Activated naive CD4-positive, alpha-beta T cell treated with anti-CD3 and anti-CD28 coated beads, Interleukin-2, amount 50 U/mL, for 72 hours (primary cell): ENCODE results near the gene CRELD2. TPM values are rescaled to one million over a fixed set of nuclear protein-coding genes. Genes with fewer than 3 reads are reported as not detected.

Source experiments
- ATAC-seq, 2 donors: fragments of 150-1000 bp; cut with Tn5 transposase; 2 replicates each; pipeline ENCODE4 v1.10.0; 2021; ENCODE audit warnings: mild to moderate bottlenecking in 2 of 2, moderate library complexity in 2 of 2
- DNase-seq, 2 donors: peaks; one replicate each; pipeline ENCODE4 v3.0.0; 2021 to 2022; ENCODE audit warnings: low spot score in 2 of 2
- H3K27ac Mint-ChIP-seq, 2 donors: one replicate each; pipeline ENCODE4 v1.8.0; 2022; ENCODE audit warnings: mild to moderate bottlenecking in 2 of 2, mixed read lengths in 2 of 2
- H3K36me3 Mint-ChIP-seq, 2 donors: one replicate each; pipeline ENCODE4 v1.8.0; 2022; ENCODE audit warnings: mixed read lengths in 2 of 2
- H3K9me3 Mint-ChIP-seq, 2 donors: one replicate each; pipeline ENCODE4 v1.8.0; 2022; ENCODE audit warnings: mixed read lengths in 2 of 2
- total RNA-seq, 2 donors: library from RNA; stranded (reverse); gene quantifications; one replicate each; pipeline ENCODE4 v1.2.3, GENCODE V29; 2022

Gene CRELD2
- total RNA-seq, 2 donors from 2014 or later = 19.1 to 31.0 TPM

DNA sequence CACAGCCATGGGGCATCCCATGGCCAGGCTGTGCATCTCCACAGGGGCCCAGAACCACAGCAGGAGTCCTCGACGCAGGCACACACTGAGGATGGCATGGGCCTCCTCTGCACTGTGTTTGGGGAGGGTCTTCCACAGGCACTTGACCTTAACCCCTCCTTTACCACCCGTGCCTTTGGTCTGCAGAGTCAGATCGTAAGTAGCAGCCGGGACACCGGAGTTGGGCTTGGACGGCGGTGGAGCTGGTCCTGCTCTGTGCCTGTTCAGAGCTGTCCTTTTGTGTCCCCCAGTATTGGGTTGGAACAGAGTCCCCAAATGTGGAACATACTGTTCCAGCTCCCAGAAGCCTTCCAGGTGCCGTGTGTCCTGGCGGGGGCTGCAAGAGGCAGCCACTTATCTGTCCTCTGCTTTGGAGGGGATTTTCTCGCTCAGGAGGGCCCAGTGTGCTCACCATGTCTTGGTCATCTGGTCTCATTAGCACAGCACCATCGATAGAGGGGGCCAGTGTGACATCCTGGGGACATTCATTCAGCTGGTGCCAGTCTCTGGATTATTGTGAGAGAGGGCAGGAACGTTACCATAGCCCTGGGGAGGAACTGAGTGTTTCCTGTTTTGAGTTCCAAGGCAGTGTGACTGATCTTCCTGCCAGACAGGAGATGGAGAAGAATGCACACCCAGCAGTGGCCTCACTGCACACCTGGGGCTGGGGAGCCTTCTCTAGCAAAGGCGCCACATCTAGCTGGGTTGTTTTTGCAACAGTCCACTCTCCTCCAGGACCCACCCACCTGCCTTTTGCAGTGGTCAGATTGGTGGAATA lies 12.4 kb downstream of the CRELD2 start:
- DNase-seq = peak in 1 of 2 donors; percentile 71
- Mint-ChIP-seq H3K36me3 (peaks cover 0 to 5% of the 10 kb centered on the region in 2 donors), H3K27ac (peak overlapping the region in 1 of 2 donors; percentile 3), H3K9me3 (no peaks in the 10 kb centered on the region)
- ATAC-seq = peak; percentile 6 to 40

DNA sequence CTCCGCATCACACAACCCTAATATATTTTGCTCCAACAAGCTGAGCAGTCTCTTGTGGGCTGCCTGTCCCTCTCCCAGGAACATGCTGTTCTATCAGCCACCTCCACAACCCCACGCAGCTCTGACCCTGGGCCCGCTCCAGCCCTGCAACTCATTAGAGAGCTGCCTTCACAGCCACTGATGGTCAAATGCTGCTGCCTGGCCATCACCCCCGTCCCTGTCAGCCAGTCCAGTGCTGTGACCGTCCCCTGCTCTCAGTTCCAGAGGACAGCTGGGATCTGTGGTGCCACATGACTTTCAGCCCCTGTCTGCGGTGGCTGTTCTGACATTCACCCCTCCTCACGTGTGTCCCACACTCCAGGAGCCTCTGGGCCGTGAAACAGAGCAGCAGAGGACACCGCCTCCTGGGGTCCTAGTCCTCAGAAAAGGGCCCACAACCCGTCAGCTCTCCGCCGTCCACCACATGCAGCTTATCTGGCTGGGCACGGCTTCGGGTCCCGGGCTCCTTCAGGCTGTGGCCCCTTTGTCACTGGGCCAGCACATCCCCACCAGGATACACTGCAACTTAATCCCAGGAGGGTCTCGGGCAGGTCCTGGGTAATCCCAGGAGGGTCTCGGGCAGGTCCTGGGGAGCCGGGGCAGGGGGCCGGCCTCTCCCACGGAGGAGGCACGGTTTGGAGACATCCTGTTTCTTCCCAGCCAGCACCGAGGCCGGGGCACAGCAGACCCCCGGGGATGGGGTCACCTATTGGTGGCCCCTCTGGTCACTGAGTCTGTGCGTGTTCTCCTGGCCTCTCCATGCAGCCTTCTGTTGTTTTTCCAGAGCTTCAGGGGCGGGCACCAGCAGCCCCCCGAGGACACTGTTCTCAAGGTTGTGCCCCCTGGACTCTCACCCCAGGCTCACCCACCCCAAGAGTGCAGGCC lies 15.1 kb downstream of the CRELD2 start:
- DNase-seq = no peak
- Mint-ChIP-seq H3K36me3 (peaks cover 0 to 5% of the 10 kb centered on the region in 2 donors), H3K9me3 (no peaks in the 10 kb centered on the region), H3K27ac (peak overlapping the region; percentile 50 to 93)
- ATAC-seq = no peak

DNA sequence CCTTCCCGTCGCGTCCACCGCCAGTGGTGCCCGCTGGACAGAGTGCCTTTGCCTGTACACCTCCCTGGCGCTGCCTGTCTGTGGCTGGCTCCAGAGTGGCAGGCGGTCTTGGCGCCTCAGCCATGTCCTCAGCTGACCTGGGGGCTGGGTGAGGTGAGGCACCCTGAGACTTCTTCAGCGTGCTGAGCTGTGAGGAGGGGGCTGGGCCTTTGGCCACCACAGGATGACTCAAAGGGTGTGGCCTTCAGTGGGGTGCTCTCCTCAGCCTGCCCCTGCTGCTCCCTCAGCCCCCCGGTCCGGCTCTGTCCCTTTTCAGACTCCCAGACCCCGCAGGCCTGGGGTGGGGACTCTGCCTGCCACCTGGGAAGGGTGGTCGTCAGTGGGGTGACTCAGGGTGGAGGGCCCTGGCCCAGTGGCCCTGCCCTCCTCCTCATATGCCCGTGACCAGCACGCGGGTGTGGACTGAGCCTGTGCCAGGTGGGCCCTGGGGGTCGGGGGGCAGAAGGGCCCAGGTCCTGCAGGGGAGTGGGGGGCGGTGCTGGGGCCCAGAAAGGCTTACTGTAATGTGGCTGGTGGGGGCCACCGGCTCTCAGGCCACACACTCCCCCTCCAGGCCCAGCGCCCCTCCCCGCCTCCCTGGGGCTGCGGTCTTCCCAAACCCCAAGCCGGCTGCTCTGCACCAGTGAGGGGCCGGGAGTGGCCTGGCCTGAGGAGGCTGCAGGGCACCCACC lies 15.9 kb downstream of the CRELD2 start:
- peaks cover 0 to 5% of the 10 kb centered on the region in 2 donors for H3K36me3 Mint-ChIP-seq
- ATAC-seq (peak in 1 of 2 donors; percentile 57), DNase-seq (peak in 1 of 2 donors; percentile 83)
- H3K27ac Mint-ChIP-seq = peak overlapping the region in 1 of 2 donors; percentile 93
- no peaks in the 10 kb centered on the region for H3K9me3 Mint-ChIP-seq

DNA sequence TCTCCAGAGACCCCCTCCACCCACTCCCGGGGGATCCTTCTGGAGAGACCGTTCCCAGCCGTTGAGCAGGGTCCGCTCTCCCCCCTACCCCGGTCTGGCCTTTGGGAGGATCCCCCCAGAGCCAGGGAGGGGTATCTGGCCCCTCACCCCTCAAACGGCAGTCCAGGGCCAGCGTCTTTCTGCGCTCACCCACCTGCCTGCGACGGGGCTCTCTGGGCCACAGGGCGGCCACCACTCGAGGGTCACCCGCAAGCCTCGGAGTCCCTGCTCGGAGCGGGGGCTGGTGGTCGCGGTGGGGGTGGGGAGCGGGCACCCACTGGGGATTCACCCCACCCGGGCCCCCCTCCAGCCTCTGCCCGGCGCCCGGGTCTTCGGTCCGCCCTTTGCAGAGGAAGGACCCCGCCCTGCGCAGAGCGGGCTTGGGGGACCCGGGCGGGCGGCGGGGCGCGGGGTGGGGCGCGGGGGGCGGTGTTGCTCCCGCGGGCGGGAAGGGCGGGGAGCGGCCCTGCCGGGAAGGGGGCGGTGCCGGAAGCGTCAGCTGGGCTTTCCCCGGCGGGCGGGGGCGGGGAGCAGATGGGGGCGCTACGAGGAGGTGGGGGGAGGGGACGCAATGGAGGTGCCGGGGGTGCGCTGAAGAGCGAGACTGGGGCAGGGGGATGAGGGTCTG lies 16.6 kb downstream of the CRELD2 start:
- ATAC-seq (peak; percentile 1 to 29), DNase-seq (peak; percentile 85 to 86)
- H3K27ac Mint-ChIP-seq = peak overlapping the region in 1 of 2 donors; percentile 93
- H3K9me3 Mint-ChIP-seq = no peaks in the 10 kb centered on the region
- peaks cover 0 to 5% of the 10 kb centered on the region in 2 donors for H3K36me3 Mint-ChIP-seq

DNA sequence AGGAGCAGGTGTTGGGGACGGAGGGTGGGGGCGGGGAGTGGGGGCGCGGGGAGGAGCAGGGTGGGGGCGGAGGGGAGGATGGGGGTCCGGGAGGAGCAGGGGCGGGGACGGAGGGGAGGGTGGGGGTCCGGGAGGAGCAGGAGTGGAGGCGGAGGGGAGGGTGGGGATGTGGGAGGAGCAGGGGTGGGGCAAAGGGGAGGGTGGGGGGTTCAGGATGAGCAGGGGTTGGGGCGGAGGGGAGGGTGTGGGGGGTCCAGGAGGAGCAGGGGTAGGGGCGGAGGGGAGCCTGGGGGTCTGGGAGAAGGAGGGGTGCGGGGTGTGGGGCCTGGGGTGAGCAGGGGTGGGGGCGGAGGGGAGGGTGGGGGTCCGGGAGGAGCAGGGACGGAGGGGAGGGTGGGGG lies 17.1 kb downstream of the CRELD2 start:
- Mint-ChIP-seq H3K27ac (peak overlapping the region in 1 of 2 donors; percentile 89), H3K36me3 (peaks cover under 1 to 5% of the 10 kb centered on the region in 2 donors), H3K9me3 (no peaks in the 10 kb centered on the region)
- ATAC-seq (no peak), DNase-seq (no peak)

DNA sequence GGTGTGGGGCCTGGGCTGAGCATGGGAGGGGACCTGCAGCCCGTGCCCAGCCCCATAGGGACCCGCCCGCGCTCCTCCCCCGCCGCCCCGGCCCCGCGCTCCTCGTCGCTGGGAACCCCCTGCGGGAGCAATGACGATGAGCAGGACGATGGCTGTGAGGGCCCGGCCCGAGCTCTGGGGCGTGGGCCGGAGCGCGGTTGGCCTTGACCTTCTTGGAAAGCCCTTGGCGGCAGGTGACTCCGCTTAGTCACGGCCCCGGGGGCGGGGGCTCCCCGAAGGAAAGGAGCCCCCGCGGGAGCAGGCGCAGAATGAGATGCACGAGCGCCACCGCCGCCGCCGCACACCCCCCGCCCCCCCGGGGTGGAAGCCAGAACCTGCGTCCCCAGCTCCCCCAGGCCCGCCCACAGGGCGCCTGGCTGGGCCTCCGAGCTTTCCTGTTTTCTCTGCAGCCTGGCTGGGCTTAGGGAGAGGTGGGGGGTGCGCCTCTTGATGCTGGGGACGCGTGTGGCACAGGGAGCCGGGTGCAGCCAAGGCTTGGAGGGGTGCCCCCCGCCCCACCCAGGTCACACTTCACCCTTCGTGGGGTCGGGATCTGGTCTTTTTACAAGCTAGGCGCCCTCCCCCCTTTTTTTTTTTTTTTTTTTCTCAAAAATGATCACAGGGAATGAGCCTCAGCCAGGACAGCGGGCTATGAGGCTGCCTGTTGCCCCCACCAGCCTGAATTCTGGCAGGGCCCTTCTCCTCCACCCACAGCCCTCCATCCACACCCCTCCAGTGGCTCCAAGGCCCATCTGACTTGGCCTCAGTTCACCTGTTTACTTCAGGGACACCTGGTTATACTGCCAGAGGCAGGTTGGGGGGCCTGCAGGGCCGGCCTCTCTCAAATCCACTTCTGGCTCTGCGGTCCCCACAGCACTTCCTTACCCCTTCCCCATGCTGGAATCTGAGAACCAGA lies 17.9 kb downstream of the CRELD2 start:
- H3K9me3 Mint-ChIP-seq = no peaks in the 10 kb centered on the region

DNA sequence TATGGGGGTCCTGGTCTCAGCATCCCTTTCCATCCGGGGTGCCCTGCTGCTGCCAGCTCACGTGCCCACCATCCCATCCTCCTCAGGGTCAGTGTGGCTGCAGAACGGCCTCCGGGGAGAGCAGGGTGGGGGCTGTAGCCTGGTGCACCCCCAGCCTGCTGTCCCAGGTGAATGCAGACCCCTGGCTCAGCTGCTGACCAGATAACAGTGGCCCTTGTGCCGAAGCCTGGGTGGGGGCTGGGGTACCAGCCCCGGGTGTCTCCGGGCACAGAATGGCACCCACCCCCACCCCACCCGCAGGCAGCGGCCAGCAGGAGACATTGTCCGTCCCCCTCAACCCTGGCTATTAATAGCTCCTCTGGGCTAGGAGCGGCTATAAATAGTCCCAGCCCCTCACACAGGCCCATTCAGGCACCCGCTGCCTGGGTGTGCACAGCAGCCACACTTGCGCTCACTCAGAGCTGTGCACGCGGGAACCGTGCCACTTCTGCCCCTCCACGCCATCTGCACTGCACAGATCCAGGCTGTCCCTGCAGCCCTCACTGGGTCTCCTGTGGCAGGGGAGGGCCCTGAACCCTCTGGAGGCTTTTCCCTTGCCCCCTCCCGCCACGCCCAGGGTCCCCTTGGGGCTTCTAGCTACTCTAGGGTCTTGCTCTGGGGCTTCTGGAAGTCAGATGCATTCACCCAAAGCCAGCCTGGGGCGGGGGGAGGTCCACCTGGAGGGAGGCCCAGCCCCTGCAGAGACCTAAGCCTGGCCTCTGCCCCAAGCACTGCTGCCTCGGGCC lies 18.7 kb downstream of the CRELD2 start:
- H3K9me3 Mint-ChIP-seq = no peaks in the 10 kb centered on the region
- DNase-seq = no peak
- H3K36me3 Mint-ChIP-seq = peaks cover 5 to 7% of the 10 kb centered on the region in 2 donors
- peak overlapping the region; percentile 89 to 91 for H3K27ac Mint-ChIP-seq
- no peak for ATAC-seq

More for the DNA sequence above, 17.9 kb downstream of the CRELD2 start:
- Mint-ChIP-seq H3K27ac (peak overlapping the region; percentile 89 to 91), H3K36me3 (peaks cover 5 to 7% of the 10 kb centered on the region in 2 donors)
- DNase-seq = peak; percentile 93 to 99
- peak; percentile 85 to 92 for ATAC-seq

DNA sequence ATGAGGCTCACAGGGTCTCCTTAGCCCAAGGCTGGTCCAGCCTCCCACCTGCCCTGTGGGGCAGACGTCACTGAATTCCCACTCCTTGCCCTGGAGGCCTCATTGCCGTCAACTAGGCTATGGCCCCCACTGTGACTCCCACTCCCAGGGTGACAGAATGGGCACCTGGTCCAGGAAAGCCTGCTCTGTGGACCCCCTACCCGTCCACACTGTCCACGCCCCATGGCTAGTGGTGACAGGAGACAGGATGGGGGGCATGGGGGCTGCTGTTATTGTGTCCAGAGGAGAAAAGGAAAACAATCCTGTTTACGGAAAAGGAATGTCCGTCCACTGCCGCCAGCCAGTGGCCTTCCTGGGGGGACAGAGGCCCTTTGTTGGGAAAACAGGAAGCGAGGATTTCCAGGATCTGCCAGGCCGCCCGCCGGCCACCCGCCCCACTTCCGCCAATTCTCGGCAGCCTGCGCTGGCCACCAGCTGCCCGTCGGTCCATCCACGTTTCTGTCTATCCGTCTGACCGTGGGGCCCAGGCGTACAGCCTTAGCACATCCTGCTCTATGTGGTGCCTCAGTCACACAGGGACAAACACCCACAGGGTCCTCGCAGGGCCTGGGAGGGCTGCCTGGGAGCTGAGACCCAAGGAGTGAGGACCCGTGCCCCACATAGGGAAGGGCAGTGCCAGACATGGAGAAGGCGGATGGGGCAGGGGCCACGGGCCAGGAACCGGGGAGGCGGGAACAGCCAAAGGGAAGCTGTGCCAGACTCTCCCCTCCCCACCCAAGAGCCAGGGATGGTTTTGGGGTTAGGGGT lies 19.5 kb downstream of the CRELD2 start:
- no peaks in the 10 kb centered on the region for H3K9me3 Mint-ChIP-seq
- no peak for DNase-seq
- peak overlapping the region in 1 of 2 donors; percentile 37 for H3K27ac Mint-ChIP-seq
- H3K36me3 Mint-ChIP-seq = peaks cover 5 to 7% of the 10 kb centered on the region in 2 donors
- ATAC-seq = no peak

DNA sequence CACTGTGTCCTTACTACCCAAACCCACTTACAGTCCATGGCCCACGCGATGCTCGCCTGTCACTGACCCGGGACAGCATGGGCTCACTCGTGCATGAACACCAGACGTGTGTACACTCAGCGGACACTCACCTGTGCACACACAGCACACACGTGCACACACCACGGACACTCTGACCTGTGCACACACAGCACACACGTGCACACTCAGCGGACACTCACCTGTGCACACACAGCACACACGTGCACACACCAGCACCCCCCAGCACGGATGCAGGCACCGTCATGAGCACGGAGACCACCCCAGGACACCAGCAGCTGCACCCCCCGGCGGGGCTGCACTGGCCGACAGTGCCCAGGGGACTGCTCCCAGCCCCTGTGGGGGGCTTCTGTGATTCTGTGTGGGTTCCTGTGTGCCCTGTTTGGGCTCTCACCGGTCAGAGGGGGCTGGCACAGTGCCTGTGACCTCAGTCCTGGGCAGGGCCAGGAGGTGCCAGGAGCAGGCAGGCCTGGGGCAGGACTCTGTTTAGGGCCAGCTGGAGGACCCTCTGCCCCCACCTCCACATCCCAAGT lies 20.2 kb downstream of the CRELD2 start:
- H3K36me3 Mint-ChIP-seq = peaks cover 5 to 7% of the 10 kb centered on the region in 2 donors
- ATAC-seq (no peak), DNase-seq (no peak)
- no peaks in the 10 kb centered on the region for H3K9me3 Mint-ChIP-seq
- peak overlapping the region in 1 of 2 donors; percentile 37 for H3K27ac Mint-ChIP-seq

DNA sequence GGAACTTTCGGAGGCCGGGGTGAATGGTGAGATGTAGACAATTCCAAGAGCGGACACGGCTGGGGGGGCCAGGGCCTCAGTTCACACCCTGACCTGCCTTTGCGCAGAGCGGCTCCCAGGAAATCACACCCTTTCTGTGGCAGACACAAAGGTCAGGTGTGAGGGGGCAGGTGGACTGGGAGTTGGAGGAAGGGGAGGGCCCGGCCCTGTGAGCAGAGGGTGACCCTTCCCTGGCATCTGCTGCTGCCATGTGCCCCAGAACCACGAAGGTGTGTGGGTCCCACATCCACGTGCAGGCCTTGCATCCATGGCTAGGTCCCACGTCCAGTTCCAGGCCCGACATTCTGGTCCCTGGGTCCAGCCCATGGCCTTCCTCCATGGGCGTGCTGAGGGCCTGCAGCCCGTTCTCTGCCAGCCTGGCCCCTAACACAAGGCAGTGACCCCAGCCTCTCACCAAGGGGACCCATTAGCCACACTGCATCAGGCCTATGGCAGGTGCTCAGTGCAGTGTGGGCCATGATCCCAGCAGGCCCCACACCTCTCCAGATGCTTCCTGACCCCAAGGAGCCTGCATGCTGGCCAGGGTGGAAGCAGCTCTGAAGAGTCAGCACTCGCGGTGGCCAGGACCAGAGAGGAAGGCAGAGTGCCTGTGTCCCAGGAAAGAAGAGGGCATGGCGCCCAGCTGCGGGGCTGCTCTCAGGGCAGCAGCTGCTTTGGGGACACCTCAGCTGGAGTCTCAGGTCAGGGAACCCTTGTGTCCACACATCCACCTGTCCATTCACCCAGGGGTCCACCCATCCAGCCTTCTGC lies 23.3 kb downstream of the CRELD2 start:
- Mint-ChIP-seq H3K36me3 (peaks cover 0 to 7% of the 10 kb centered on the region in 2 donors), H3K9me3 (no peaks in the 10 kb centered on the region), H3K27ac (peak overlapping the region in 1 of 2 donors; percentile 79)
- DNase-seq (no peak), ATAC-seq (no peak)

DNA sequence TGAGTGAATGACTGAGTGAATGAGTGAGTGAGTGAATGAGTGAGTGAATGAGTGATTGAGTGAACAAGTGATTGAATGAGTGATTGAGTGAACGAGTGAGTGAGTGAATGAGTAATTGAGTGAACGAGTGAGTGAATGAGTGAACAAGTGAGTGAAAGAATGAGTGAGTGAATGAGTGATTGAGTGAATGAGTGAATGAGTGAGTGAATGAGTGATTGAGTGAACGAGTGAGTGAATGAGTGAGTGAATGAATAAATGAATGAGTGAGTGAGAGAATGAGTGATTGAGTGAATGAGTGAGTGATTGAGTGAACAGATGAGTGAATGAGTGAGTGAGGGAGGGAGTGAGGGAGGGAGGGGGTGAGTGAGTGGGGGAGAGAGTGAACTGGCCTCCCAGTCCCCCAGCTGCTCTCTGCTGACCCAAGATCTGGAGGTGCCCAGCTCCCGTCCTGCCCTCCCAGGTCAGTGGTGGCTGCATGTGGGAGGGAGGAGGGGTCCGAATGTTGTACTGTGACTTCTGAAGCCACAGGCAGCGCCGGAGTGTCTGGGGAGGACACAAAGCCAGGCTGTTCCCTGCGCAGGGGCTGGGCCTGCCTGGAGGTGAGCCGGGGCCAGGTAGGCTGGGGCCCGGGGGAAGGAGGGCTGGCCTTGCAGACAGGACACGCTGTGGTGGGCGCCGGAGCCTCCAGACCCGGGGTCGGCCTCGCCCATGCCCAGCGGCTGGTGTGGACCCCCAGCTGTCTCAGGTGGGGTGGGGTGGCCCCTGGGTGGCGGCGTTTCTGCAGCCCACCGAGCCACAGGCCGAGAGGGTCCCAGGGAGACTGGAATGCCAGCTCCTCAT lies 24.4 kb downstream of the CRELD2 start:
- H3K36me3 Mint-ChIP-seq = peaks cover 0 to 7% of the 10 kb centered on the region in 2 donors
- H3K27ac Mint-ChIP-seq = no peak overlapping the region
- ATAC-seq (no peak), DNase-seq (no peak)
- H3K9me3 Mint-ChIP-seq = no peaks in the 10 kb centered on the region

DNA sequence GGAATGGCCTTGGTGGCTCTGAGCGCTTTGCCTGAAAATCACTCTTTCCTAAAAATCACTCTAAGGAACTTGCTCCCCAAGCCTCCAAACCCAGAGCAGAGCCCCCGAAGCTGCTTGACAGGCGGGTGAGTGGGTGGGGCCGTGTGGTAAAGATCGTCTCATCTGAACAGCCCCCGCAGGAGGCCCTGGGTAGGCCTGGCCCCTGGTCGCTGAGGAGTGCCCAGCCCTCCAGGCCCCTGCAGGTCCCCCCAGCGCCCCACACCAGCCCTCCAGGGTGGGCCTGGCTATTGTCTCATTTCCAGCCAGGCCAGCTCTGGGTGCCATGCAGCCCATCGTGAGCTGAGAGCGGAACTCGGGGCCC lies 25.0 kb downstream of the CRELD2 start:
- ATAC-seq (peak in 1 of 2 donors; percentile 18), DNase-seq (no peak)
- H3K9me3 Mint-ChIP-seq = no peaks in the 10 kb centered on the region
- peaks cover 0 to 7% of the 10 kb centered on the region in 2 donors for H3K36me3 Mint-ChIP-seq
- H3K27ac Mint-ChIP-seq = no peak overlapping the region
